GM13976 (cell line): ENCODE measurements around the gene RNF213.
"Not testable (repeated sequence)": the region's sequence is repeated elsewhere in the genome, so short reads cannot be mapped to it uniquely, and the experiment has no call there.

ENCODE experiments used
- DNase-seq: peaks from one replicate; pipeline ENCODE4 v3.0.0; 2012; ENCODE audit warnings: low spot score
- in situ Hi-C: fragments of 300-500 bp; cut with MboI; formaldehyde crosslinking; loops from one replicate; pipeline ENCODE4 v1.12.0; 2022; ENCODE audit warnings: low sequenced_read_pairs, mixed read lengths, inconsistent platforms; ENCODE audit not compliant: unreplicated experiment
- TF ChIP-seq, protein P1 (sequence below): IDR thresholded peaks from 2 replicates; pipeline ENCODE4 v1.5.1; 2012; ENCODE audit warnings: borderline replicate concordance, mild to moderate bottlenecking; ENCODE audit not compliant: insufficient read depth; ENCODE audit errors: extremely low read depth, missing control alignments, control extremely low read depth

RNF213 gene

DNA sequence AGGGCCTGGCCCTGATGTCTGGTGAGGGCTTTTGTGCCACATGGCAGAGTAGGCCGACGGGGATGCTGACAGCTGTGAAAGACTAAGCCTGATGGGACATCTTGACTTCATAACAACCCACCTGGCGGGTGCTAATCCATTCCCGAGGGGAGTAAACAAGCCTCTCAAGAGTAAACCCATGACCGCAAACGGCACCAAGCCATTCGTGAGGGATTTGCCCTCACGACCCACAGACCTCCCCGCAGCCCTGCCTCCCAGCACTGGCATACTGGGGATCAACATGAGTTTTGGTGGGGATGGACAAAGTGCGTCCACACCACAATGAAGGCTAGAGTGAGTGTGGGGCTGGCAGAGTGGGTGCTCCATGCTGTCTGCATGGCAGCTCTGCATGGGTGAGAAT is 11.7 kb downstream of the RNF213 start:
- no peak for DNase-seq
- TF ChIP-seq, protein P1, sequence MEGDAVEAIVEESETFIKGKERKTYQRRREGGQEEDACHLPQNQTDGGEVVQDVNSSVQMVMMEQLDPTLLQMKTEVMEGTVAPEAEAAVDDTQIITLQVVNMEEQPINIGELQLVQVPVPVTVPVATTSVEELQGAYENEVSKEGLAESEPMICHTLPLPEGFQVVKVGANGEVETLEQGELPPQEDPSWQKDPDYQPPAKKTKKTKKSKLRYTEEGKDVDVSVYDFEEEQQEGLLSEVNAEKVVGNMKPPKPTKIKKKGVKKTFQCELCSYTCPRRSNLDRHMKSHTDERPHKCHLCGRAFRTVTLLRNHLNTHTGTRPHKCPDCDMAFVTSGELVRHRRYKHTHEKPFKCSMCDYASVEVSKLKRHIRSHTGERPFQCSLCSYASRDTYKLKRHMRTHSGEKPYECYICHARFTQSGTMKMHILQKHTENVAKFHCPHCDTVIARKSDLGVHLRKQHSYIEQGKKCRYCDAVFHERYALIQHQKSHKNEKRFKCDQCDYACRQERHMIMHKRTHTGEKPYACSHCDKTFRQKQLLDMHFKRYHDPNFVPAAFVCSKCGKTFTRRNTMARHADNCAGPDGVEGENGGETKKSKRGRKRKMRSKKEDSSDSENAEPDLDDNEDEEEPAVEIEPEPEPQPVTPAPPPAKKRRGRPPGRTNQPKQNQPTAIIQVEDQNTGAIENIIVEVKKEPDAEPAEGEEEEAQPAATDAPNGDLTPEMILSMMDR: no peak
- in situ Hi-C loops: no loop called here

DNA sequence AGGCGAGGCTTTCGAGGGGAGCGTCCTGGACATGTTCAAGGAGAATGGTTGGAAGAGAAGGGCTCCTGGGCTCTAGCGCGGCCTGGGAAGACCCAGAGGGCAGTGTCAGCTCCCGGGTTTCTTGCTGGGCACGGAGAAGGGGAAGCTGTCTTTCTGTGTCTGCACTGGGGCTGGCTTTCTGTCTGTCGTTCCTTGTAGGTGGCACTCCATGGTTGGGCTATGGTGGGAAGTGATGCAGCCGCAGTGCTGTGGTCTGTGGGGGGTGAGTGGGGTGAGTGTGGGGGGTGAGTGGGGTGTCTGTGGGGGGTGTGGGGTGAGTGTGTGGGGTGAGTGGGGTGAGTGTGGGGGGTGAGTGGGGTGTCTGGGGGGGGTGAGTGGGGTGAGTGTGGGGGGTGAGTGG is 13.7 kb downstream of the RNF213 start:
- no peak for DNase-seq
- in situ Hi-C loops: no loop called here
- TF ChIP-seq, protein P1: no peak

DNA sequence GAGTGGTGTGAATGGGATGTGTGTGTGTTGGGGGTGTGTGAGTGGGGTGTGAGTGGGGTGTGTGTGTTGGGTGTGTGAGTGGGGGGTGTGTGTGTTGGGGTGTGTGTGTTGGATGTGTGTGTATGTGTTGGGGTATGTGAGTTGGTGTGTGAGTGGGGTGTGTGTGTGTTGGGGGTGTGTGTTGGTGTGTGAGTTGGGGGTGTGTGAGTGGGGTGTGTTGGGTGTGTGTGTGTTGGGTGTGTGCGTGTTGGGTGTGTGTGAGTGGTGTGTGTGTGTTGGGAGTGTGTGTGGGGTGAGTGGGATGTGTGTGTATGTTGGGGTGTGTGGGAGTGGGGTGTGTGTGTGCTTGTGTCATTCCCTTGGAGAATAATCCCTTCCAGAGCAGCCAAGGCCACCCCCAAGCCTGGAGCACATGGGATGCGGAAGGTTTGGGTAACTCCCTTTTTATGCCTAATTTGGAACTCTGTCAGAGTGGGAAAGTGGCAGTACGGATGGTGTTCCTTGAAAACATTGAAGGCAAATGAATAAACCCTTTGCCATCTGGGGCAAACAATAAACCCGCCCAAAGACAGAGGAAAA is 14.3 kb downstream of the RNF213 start:
- no peak for DNase-seq
- TF ChIP-seq, protein P1: no peak
- in situ Hi-C loops: no loop called here

DNA sequence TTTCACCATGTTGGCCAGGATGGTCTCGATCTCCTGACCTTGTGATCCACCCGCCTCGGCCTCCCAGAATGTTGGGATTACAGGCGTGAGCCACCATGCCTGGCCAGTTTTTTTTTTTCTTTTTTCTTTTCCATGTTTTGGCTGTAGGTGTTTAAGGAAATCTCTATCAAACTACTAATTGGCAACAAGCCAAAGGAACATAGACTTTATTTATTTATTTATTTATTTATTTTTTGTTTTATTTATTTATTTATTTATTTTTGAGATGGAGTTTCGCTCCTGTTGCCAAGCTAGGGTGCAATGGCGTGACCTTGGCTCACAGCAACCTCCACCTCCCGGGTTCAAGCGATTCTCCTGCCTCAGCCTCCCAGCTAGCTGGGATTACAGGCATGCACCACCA is 15.2 kb downstream of the RNF213 start:
- in situ Hi-C loops, DNase-seq: not testable (repeated sequence)

DNA sequence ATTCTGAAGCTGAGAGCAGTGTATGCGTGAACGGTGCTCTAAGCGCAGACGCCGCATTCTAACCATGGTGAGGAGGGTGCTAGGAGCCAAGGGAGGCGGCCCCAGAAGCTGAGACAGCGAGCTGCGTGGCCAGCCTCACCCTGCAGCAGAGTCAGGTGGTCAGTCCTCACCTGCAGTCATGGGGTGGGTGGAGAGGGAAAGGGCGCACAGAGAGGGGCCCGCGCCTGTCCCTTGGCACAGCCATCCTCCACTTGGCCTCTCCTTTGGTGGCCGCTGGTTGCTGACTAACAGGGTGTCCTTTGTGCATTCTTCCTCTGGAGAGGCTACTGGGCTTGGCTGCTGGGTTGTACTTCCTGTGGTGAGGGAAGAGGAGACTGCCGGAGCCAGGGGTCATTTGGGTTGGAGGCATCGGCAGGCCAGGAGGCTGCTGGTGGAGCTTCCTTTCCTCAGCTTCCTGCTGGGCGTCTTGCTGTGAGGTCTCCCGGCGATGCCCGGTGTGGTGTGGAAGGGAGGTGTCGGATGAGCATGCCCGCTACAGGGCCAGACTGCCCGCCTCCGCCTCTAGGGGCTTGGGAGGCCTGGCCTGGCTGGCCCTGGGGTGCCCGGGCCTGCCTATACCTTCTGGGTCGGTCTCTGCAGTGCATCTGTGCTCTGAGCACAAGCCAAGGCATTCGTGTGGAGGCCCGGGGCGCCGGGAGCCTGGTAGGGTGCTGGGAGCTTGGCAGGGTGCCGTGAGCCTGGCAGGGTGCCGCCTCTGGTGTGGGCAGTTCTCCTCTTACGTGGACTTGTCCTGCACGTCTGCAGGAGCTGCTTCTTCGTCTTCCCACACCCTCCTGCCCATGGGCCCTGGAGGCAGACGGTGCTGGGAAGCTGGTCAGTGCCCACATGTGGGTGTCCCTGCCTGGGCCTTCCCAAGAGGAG is 17.4 kb downstream of the RNF213 start:
- in situ Hi-C loops: no loop called here
- no peak for DNase-seq
- TF ChIP-seq, protein P1: no peak

DNA sequence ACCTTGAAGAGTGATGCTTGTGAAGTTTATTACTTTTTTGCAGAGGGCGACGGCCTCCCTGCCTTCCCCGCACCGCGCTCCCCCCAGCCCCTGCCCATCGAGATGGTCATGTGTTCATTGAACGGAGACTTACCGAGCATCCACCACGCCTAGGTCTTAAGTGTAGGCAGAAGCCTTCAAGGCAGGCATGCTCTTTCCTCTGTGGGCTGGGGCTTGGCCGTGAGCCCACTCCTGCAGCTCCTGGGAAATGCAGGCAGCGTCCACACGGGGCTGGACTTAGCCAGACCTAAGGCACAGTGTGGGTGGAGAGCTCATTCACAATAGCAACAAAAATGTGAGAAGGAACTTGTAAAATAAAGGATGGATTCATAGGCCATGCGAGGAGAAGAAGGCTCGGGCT is 19.2 kb downstream of the RNF213 start:
- in situ Hi-C loops: no loop called here
- no peak for DNase-seq
- TF ChIP-seq, protein P1: no peak

DNA sequence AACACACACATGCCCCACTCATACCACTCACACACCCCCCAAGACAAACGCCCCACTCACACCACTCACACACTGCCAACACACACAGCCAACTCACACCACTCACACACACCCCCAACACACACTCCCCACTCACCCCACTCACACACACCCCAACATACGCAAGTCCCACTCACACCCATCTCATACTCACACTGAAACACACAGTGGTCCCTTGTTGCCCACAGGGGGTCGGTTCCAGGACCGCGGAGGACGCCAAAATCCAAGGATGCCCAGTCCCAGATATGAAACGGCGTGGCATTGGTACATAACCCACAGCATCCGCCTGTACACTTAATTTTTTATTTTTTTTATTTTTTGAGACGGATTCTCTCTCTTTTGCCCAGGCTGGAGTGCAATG is 20.9 kb downstream of the RNF213 start:
- in situ Hi-C loops: no loop called here
- TF ChIP-seq, protein P1: no peak
- DNase-seq: no peak
